Loucy (cell line): ENCODE measurements around the gene SRM.

Source experiments
- CTCF ChIP-seq: fragments of 200-600 bp; sonication (generic); conservative IDR thresholded peaks from 2 replicates; pipeline ENCODE4 v1.5.1; 2014; ENCODE audit warnings: mild to moderate bottlenecking, antibody characterized with exemption, low read length
- EZH2phosphoT487 ChIP-seq: fragments of 200-600 bp; IDR thresholded peaks from 2 replicates; pipeline ENCODE4 v1.6.1; 2018; ENCODE audit warnings: antibody characterized with exemption, mild to moderate bottlenecking, moderate library complexity, borderline replicate concordance

GRCh38 chr1:11054666-11055065 lies 5.2 kb downstream of the SRM start:
- TF ChIP-seq CTCF (no peak), EZH2phosphoT487 (no peak)
